Measurements from ENCODE around the gene TNNT1.

DNA sequence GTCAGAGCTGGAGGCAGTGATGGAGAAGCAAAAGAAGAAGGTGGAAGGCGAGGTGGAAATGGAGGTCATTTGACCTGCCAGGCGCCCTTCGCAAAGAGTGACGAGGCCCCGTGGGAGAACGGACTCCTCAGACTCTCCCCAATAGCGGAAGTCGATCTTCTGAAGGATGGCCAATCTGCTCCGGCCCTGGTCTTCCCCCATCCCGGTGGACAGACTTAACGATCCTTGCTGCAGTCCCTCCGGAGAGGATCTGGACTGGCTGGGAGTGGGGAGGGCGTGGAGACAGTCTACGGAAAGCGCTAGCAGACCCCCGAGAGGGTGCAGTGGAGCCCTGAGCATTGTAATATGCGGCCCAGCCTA, 61.5 kb downstream of the TNNT1 start:
- TF ChIP-seq GATA2 (IDR thresholded peaks at IDR 0.05; ENCODE audit: low read depth, low read length) (no peak), GATA3 (IDR thresholded peaks at IDR 0.05; ENCODE audit: low read depth, low read length) (no peak)
